K562 (cell line): ENCODE data around the gene FGF9. TPM values are rescaled to one million over a fixed set of nuclear protein-coding genes. Genes with fewer than 3 reads are reported as not detected.

ENCODE experiments used
- CEBPZ ChIP-seq: fragments of 150-350 bp; IDR thresholded peaks from 2 replicates; pipeline ENCODE4 v1.6.1; 2014; ENCODE audit warnings: low read depth, mild to moderate bottlenecking, low read length, borderline replicate concordance
- ERF ChIP-seq: fragments of 450-650 bp; formaldehyde crosslinking; IDR thresholded peaks from 2 replicates; pipeline ENCODE4 v1.4.0; 2020; ENCODE audit warnings: mild to moderate bottlenecking, mixed read lengths
- PCBP1 ChIP-seq: fragments of 200-400 bp; formaldehyde crosslinking; IDR thresholded peaks from 2 replicates; pipeline ENCODE4 v1.6.1; 2018; ENCODE audit warnings: mild to moderate bottlenecking, low read depth, low read length; ENCODE audit not compliant: poor library complexity, severe bottlenecking
- PCBP2 ChIP-seq: fragments of 200-400 bp; formaldehyde crosslinking; IDR thresholded peaks from 2 replicates; pipeline ENCODE4 v1.6.1; 2018; ENCODE audit warnings: low read length, low read depth, mild to moderate bottlenecking, moderate library complexity; ENCODE audit not compliant: poor library complexity, severe bottlenecking
- PHB2 ChIP-seq: fragments of 450-650 bp; IDR thresholded peaks from 2 replicates; pipeline ENCODE4 v1.6.1; 2017; ENCODE audit warnings: low read depth
- RBM14 ChIP-seq: fragments of 200-400 bp; formaldehyde crosslinking; IDR thresholded peaks from 2 replicates; pipeline ENCODE4 v1.6.1; 2018; ENCODE audit warnings: low read depth, mild to moderate bottlenecking, low read length, moderate library complexity, borderline replicate concordance; ENCODE audit not compliant: insufficient read depth
- SP2 ChIP-seq: IDR thresholded peaks from 2 replicates; pipeline ENCODE4 v1.6.1; 2011; ENCODE audit warnings: mild to moderate bottlenecking, low read depth, low read length, moderate library complexity; ENCODE audit not compliant: poor library complexity, severe bottlenecking; ENCODE audit errors: extremely low read depth
- SRSF1 ChIP-seq: fragments of 200-400 bp; formaldehyde crosslinking; IDR thresholded peaks from 2 replicates; pipeline ENCODE4 v1.6.1; 2017; ENCODE audit warnings: mild to moderate bottlenecking, low read depth, low read length, moderate library complexity
- YBX1 ChIP-seq: fragments of 450-650 bp; IDR thresholded peaks from 2 replicates; pipeline ENCODE4 v1.7.1; 2016; ENCODE audit warnings: mild to moderate bottlenecking
- ZBTB17 ChIP-seq: fragments of 450-650 bp; formaldehyde crosslinking; IDR thresholded peaks from 2 replicates; pipeline ENCODE4 v1.4.0; 2020; ENCODE audit warnings: mild to moderate bottlenecking
- ZNF133 ChIP-seq: fragments of 250-450 bp; sonication (Bioruptor Pico); IDR thresholded peaks from 2 replicates; pipeline ENCODE4 v1.4.0; 2020; ENCODE audit warnings: mild to moderate bottlenecking
- ZNF408 ChIP-seq: fragments of 250-450 bp; sonication (Bioruptor Pico); IDR thresholded peaks from 2 replicates; pipeline ENCODE4 v1.4.0; 2020; ENCODE audit warnings: low read depth, mild to moderate bottlenecking, moderate library complexity
- polyA plus RNA-seq, 8 experiments: library from polyadenylated mRNA; depleted of rRNA in 4 of 8; stranded (reverse) in 5 of 8; unstranded in 3 of 8; fragments of >200 nt; fragmentation: Nextera tagmentation in 2 of 8; fragmentation: Illumina TruSeq in 1 of 8; extraction: Ambion mirVana in 2 of 8; extraction: Trizol in 1 of 8; gene quantifications; 2 replicates each; pipeline versions ENCODE4 v1.2.1 to v1.2.3, GENCODE V29; 2011 to 2014; ENCODE audit warnings: inconsistent platforms in 1 of 8, missing spikeins in 1 of 8
- total RNA-seq, 7 experiments: library from RNA; depleted of rRNA in 6 of 7; stranded (reverse); fragments of >200 nt in 6 of 7; fragmentation: Illumina TruSeq in 2 of 7; extraction: Trizol in 2 of 7; gene quantifications; 2 replicates each; pipeline versions ENCODE4 v1.2.1 to v1.2.3, GENCODE V29; 2011 to 2021; ENCODE audit warnings: low replicate concordance in 1 of 7
- TF ChIP-seq, protein P1 (sequence below): sonication (generic); formaldehyde crosslinking; IDR thresholded peaks from 2 replicates; pipeline ENCODE4 v1.8.0; 2023; ENCODE audit warnings: mild to moderate bottlenecking, missing genetic modification reagents

FGF9 gene
- total and polyA plus RNA-seq, 9 of the 15 experiments (the other 6 are each of a cell fraction or from before 2014, with no cell fraction given), result not detected

GRCh38 chr13:21735701-21736401, 65.0 kb downstream of the FGF9 start (continued):
- TF ChIP-seq, protein P1, sequence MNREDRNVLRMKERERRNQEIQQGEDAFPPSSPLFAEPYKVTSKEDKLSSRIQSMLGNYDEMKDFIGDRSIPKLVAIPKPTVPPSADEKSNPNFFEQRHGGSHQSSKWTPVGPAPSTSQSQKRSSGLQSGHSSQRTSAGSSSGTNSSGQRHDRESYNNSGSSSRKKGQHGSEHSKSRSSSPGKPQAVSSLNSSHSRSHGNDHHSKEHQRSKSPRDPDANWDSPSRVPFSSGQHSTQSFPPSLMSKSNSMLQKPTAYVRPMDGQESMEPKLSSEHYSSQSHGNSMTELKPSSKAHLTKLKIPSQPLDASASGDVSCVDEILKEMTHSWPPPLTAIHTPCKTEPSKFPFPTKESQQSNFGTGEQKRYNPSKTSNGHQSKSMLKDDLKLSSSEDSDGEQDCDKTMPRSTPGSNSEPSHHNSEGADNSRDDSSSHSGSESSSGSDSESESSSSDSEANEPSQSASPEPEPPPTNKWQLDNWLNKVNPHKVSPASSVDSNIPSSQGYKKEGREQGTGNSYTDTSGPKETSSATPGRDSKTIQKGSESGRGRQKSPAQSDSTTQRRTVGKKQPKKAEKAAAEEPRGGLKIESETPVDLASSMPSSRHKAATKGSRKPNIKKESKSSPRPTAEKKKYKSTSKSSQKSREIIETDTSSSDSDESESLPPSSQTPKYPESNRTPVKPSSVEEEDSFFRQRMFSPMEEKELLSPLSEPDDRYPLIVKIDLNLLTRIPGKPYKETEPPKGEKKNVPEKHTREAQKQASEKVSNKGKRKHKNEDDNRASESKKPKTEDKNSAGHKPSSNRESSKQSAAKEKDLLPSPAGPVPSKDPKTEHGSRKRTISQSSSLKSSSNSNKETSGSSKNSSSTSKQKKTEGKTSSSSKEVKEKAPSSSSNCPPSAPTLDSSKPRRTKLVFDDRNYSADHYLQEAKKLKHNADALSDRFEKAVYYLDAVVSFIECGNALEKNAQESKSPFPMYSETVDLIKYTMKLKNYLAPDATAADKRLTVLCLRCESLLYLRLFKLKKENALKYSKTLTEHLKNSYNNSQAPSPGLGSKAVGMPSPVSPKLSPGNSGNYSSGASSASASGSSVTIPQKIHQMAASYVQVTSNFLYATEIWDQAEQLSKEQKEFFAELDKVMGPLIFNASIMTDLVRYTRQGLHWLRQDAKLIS (CRISPR knock-in tag), result no peak
- TF ChIP-seq PCBP1, result no peak
- TF ChIP-seq PCBP2, result no peak
- TF ChIP-seq SP2, result no peak
- TF ChIP-seq CEBPZ, result no peak
- TF ChIP-seq SRSF1, result no peak
- TF ChIP-seq PHB2, result no peak
- TF ChIP-seq ZNF408 (CRISPR knock-in tag), result no peak
- no peak for TF ChIP-seq ZNF133 (CRISPR knock-in tag)
- no peak for TF ChIP-seq YBX1
- no peak for TF ChIP-seq ZBTB17
- no peak for TF ChIP-seq ERF (CRISPR knock-in tag)
- no peak for TF ChIP-seq RBM14
